IPS DF 19.7 (cell line): ENCODE results near the gene JPT2.
"Not testable (repeated sequence)": the region's sequence is repeated elsewhere in the genome, so short reads cannot be mapped to it uniquely, and the experiment has no call there.

Experiments used
- DNase-seq: peaks from one replicate; pipeline ENCODE4 v3.0.0-alpha.2; 2013; ENCODE audit warnings: low read depth, low spot score

JPT2 gene

DNA sequence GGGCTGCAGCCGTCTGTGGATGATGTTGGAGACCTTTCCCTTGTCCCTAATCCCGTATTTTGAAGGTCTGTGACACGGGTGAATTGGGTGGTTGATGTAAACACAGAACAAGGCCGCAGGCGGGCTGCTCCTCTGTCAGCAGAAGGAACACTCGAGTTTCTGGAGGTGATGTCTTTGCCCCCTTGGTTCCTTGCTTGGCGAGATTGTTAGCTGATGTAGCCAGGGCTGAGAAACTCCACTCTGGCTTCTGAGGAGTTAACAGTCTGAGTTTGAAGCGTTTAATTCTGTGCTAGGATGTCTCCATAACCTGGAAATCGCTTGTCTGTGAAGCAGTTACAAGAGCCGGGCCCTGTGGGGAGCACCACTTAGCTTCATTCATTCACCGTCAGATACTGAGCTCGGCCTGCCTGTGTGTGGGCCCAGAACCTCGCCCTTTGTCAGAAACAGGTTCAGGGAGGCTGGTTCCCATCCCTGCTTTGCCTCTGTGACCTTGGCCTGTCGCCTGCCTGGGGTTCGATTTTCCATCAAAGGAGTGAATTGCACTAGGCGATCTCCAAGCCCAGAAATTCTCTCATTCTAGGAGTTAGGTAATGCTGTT, 29.2 kb downstream of the JPT2 start:
- DNase-seq = no peak

DNA sequence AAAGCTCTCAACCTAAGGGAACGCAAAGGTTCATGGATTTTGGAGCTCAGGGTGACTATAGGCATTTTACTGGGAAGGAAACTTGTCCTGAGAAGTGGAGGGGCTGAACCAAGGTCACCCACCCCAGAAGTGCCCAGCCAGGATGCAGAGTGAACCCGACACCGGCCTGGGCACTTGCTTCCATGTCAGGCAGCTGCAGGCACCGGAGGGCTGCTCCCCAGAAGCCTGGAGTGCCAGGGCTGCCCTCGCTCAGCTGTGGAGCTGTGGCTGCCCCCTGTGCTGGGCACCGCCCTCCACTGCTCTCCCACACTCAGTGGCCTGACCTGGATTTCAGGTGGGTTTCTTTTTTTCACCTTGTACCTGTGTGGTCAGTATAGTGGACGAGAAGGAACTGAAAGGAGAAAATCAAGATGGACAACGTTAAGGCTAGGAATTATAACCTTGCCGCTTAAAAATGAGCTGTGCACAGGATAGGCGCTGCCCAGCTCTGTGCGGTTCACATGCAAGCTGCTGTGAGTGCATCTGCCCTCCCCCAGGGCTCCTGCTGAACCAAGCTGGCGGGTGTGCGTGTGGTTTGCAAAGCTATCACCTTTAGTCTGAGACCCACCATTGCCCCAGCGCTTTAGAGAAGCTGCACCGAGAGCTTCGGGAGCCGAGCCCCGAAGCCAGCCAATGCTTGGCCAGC, 30.1 kb downstream of the JPT2 start:
- no peak for DNase-seq

DNA sequence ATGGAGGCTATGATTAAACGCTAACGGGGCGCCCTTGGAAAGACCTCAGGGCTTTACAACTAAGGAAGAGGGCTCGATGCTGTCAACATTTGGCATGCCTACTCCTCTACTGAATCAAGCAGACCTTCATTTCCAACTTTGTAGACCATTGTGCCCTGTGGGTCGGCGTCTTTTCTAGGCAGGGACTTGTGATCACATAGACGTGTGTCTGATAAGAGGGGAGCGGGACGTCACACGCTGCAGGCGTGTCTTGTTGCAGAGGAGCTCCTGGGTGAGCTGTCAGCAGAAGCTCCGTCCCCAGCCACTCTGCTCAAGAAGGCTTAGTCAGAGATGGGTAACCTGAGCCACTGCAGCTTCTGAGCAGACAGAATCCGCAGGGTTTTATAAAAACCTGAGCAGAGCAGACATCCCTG, 30.7 kb downstream of the JPT2 start:
- no peak for DNase-seq

DNA sequence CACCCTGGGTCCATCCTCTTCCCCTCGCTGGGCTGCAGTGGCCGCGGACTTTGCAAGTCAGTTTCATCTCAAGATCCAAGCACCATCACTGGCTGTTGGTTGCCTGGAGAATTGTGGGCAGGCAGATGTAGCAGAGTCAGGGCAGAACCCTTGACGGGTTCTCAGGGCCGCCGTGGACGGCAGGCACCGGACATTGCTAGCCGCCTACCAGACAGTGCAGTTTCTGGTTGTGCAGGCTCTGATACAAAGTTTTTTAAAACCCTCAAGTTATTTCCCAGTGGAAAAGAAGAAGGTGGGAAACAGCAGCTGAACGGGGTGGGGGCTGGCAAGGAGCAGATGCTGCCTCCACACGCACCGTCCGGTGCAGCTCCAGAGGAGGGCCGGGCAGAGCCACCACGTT, 31.3 kb downstream of the JPT2 start:
- no peak for DNase-seq

DNA sequence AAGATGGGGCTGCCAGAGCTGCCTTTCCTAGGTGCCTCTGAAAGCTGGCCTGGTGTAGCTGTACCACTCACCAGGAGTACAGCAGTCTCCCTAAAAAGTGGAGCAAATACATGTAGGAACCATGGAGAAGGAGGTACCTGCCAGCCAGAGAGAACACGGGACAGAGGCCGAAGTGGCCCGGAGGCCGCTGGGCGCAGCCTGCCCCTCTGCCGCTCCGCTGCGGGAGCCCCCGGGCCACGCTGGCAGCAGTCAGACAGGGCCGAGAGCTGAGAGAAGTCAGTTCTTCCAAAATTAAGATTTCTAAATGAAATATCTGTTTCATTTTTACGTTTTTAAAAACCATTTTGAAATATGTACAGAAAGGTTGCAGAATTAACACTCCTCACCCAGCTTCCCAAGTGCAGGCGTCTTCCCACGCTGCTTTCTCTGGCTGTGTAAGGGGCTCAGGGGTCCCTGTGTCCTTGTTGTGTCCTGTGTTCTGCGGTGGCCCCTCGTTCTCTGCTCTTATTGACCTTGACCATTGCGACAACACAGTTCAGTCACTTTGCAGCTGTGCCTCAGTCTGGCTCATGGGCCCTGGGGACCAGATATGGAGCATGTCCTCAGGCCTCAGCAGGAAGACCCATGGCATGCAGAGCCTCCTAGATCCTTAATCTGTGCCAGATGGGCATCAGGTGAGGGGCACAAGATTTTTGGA, 32.9 kb downstream of the JPT2 start:
- no peak for DNase-seq

DNA sequence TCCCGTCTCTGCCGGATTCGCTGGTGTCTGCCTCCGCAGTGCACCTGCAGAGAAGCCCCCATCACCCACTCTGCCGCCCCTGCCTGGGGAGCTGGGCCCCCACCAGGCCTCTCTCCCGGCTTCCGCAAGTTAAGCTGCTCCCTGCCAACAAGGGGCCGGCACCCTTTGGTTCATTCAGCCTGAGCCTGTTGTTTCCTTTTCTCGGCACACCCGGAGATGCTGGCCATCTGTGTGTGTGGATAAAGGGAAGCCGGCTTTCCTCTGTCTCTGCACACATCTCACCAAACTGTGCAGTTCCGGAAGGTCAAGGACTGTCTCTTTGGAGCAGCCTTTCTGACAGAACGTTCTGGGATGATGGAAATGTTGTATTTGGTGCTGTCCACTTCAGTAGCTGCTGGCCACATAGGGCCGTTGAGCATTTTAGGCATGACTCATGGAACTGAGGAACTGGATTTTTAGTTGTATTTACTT, 34.7 kb downstream of the JPT2 start:
- no peak for DNase-seq

DNA sequence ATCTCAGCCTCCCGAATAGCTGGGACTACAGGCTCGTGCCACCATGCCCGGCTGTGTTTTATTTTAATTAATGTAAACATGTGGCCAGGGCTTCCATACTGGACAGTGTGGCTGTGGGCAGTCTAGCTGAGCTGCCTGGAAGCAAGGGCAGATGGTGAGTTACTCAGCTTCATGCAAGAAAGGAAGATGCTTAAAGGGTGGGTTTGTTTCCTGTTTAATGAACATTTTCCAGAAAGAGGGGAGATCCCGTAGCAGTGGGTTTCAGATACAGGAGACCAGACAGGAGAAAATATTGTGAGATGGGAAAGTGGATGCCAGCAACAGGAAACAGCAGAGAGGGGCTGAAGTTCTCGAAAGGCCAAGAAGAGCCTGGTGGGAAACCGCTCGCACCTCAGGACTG, 35.3 kb downstream of the JPT2 start:
- no peak for DNase-seq

DNA sequence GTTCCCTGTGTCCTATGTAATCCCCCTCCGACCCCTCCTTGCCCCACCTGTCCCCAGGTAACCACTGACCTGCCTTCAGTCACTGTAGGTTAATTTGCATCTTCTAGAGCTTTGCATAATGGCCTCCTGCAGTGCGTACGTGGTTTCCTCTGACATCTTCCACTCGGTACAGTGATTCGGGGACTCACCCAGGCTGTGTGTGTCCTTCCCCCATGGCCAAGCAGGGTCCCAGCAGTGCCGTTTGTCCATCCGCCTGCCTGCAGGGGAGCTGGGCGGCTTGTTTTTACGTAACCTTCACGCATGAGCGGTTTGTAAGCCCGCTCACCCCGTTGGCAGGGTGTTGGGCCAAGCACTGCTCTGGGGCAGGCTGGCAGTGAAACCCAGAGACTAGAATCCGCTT, 35.9 kb downstream of the JPT2 start:
- no peak for DNase-seq

DNA sequence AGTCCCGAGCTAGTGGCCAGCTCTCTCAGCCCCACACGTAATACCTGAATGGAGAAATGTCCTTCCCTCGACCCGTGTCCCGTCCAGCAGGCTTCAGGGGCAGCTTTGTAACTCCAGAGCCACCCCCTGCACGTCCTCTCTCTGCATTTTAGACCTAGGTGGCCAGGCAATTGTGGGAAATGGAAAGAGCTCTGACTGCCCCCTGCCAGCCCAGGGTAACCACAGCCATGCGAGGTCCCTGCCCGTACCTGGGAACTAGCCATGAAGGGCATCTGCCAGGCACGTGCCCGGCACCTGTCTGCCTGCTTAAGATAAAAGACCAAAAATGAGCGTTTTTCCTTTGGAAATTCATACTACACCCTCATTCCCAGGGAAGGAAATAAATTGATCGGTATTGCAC, 37.1 kb downstream of the JPT2 start:
- DNase-seq = no peak

DNA sequence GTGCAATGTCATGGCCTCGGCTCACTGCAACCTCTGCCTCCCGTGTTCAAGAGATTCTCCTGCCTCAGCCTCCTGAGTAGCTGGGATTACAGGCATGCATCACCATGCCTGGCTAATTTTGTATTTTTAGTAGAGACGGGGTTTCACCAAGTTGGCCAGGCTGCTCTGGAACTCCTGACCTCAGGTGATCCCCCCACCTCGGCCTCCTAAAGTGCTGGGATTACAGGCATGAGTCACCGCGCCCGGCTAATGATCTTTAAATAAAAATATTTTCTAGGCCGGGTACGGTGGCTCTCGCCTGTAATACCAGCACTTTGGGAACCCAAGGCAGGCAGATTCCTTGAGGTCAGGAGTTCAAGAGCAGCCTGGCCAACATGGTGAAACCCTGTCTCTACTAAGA, 40.2 kb downstream of the JPT2 start:
- not testable (repeated sequence) for DNase-seq

DNA sequence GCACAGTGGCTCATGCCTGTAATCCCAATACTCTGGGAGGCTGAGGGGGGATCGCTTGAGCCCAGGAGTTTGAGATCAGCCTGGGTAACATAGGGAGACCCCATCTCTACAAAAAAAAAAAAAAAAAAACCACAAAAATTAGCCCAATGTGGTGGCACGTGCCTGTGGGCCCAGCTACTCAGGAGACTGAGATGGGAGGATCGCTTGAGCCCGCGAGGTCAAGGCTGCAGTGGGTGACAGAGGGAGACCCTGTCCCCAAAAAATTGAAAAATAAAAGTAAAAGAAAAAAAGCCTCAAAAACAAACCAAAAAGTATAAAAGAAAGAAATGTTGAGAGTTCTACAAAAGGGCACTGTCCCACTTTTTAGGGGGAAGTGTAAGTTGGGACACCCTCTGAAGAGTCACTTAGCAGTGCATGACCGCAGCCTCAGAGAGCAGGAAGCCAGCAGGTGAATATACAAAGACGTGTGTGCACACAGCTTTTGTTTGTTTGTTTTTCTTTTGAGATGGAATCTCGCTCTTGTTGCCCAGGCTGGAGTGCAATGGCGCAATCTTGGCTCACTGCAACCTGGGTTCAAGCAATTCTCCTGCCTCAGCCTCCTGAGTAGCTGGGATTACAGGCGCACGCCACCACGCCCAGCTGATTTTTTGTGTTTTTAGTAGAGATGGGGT, 41.6 kb downstream of the JPT2 start:
- not testable (repeated sequence) for DNase-seq

DNA sequence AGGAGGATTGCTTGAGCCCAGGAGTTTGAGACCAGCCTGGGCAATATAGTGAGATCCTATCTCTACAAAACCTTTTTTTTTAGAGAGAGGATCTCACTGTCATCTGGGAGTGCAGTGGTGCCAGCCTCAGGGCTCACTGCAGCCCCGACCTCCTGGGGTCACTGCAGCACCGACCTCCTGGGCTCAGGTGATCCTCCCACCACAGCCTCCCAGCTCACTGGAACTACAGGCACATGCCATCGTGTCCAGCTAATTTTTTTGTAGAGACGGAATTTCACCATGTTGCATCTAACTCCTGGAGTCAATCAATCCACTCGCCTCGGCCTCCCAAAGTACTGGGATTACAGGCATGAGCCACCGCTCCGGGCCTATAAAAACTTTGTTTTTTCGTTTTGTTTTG, 43.3 kb downstream of the JPT2 start:
- no peak for DNase-seq

DNA sequence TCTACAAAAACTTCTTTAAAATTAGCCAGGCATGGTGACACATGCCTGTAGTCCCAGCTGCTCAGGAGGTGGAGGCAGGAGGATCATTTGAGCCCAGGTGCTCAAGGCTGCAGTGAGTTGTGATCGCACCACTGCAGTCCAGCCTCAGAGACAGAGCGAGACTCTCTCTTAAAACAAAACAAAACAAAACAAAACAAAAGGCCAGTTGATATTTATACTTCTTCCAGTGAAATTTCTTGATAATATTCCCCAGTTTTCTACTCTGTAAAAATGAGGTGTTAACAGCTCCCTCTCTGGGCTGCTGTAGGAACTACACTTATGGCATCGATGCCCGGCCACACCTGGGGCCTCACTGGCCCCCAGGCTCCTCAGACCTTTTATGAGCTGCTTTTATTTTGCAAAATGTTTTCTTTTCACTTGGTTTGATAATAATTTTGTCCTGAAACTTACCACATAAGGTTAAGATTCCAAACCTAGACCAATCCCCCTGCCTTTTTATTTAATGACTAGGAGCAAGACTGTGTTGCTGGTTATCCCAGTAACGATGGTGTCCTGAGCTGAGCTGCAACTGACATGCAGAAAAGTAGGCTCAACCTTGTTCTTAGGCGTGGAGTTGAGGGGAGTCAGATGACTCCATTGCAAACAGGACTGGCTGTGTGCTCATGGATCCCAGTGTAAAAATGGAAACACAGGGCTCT, 45.5 kb downstream of the JPT2 start:
- DNase-seq = no peak

DNA sequence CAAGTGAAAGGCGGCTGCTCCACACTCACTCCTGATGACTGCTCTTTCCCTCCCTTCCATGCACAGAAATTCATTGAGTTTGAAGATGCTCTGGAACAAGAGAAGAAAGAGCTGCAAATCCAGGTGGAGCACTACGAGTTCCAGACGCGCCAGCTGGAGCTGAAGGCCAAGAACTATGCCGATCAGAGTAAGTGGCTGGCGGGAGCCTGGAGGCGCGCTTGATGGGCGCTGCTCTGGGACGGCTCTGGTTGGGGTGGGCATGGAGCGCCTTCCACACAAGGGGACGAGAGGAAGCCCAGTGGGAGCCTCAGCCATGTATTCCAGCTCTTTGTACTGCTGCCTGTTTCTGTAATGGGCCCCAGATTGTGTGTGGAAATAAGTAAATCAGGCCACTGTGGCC, 46.4 kb downstream of the JPT2 start:
- no peak for DNase-seq

DNA sequence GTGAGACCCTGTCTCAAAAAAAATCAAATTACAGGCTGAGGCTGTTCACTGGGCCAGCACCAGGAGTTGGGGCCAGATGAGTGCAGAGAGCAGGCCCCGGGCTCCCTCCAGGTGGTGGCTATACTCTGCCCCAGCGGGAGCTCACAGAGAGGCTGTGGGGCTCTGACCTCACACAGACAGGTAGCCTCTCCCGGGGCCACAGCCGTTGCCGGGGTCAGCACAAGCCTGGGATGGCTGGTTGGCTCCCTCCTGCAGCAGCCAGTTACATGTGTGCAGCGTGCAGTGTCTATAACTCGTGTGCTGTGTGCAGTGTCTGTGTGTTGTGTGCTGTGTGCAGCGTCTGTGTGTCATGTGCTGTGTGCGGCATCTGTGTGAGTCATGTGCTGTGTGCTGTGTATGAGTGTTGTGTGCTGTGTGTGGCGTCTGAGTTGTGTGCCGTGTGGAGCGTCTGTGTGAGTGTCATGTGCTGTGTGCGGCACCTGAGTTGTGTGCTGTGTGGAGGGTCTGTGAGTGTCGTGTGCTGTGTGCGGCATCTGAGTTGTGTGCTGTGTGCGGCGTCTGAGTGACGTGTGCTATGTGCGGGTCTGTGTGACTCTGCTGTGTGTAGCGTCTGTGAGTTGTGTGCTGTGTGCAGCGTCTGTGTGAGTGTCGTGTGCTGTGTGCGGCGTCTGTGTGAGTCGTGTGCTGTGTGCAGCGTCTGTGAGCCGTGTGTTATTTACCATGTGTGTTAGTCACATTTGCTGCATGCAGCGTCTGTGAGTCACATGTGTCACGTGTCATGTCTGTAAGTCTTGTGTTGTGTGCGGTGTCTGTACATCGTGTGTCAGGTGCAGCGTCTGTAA, 48.8 kb downstream of the JPT2 start:
- no peak for DNase-seq

DNA sequence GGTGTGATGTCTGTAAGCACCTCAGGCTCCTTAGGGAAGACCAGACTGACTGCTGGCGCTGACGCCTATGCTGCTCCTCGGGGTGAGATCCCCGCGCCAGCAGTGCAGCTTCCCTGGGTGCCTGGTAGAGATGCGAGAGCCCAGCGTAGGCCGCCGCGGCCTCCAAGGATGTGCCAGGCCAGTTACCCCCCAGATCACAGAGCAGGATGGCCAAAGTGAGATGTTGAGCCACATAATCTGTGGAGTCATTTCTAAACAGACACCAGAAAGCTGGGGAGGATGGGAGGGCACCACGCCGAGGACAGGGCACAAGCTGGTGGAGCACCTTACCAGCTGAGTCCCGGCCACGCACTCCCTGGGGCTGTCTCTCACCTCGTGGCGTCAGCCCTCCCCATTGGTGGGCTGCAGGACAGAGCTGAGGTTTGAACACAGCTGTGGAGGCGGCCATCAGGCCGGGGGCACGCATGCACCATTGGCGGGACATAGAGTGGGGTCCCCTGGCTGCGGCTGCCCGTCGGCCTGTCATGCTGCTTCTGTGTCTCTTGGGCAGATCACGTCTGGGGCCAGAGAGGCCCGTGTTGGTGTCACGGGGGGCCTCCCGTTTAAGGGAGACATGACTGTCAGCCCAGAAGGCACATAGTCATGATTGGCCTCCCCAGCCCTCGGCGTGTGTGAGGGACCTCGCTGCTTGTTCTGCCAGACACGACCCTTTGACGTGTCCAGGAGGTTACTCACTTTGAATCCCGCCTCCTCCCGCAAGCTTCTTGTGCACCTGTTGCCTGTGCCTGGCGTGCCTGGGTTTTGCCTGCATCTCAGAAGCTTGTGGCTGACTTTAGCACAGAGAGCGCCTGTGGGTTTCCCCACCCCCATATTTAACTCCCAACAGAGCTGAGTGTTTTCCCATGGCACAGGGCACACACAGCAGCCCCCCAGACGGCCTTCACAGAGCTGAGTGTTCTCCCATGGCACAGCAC, 49.9 kb downstream of the JPT2 start:
- DNase-seq = no peak

DNA sequence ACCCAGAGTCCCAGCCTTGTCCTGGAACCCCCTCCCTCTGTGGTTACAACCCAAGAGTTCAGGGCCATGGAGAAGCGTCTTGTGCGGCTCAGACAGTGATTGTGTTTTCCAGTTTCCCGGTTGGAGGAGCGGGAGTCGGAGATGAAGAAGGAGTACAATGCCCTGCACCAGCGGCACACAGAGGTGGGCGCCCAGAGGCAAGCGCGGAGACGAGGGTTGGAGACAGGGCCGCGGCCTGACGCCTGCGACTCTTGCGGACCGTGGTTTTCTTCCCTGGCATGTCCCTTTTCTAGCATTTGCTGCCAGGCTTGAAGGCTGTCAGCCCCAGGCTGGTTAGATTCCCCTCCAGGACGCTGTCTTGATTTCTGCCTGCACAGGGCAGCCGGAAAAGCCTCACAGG, 50.9 kb downstream of the JPT2 start:
- DNase-seq = no peak

DNA sequence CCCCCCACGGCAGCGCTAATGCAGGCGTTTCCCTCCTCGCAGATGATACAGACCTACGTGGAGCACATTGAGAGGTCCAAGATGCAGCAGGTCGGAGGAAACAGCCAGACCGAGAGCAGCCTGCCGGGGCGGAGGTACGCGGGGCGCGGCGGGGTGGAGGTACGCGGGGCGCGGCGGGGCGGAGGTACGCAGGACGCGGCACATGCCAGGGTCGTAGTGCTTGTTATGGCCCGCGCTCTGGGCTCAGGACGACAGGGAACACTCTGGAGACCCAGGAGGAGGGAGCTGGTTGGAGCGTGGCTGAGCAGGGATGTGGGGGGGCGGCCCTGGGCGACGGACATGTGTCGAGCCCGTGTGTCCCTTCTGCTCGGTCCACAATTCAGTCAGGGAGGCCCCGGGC, 51.4 kb downstream of the JPT2 start:
- DNase-seq = no peak

DNA sequence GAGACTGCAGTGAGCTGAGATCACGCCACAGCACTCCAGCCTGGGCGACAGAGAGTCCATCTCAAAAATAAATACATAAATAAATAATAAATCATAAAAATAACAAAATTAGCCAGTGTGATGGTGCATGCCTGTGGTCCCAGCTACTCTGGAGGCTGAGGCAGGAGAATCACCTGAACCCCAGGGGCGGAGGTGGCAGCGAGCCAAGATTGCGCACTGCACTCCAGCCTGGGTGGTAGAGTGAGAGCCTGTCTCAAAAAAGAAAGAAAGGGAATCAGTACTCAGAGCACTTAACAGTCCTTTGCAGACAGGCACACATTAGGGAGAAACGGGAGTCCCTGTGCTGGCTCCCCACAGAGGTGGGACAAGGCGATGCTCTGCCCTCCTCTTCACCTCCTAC, 53.0 kb downstream of the JPT2 start:
- DNase-seq = no peak

DNA sequence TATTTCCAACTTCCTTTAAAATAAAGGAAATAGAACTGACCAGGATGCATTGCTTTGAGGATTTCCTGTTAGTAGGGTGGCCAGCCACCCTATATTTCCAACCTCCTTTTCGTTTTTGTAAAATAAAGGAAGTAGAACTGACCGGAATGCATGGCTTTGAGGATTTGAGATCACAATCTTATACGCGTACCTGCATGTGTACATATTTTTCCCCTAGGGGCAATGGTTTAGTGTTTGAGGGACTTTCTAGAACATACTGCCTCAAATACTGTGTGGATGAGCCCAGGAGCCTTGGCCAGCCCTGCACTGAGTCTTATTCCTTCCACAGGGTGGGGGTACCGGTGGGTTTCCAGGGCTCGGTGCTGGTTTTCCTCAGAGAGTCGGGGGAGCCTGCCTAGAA, 53.5 kb downstream of the JPT2 start:
- DNase-seq = no peak
